H9 (cell line): Measurements from ENCODE around the gene CASP12. TPM values are rescaled to one million over a fixed set of nuclear protein-coding genes. Genes with fewer than 3 reads are reported as not detected.

Source experiments
- DNase-seq: peaks from one replicate; pipeline ENCODE4 v3.0.0-alpha.2; 2017
- H2AFZ ChIP-seq: one replicate; pipeline ENCODE4 v1.6.1; 2013; ENCODE audit warnings: mild to moderate bottlenecking, low read length, control low read depth, moderate library complexity
- H2AK5ac ChIP-seq: 2 replicates; pipeline ENCODE4 v1.6.1; 2013; ENCODE audit warnings: low read length, control low read depth, mixed read lengths; ENCODE audit not compliant: insufficient read length
- H2BK120ac ChIP-seq: one replicate; pipeline ENCODE4 v1.6.1; 2013; ENCODE audit warnings: low read depth, mild to moderate bottlenecking, low read length, control low read depth, inconsistent platforms; ENCODE audit not compliant: poor library complexity, severe bottlenecking
- H2BK12ac ChIP-seq: 2 replicates; pipeline ENCODE4 v1.6.1; 2013; ENCODE audit warnings: low read length, control low read depth, mixed read lengths, low read depth; ENCODE audit not compliant: insufficient read length
- H2BK15ac ChIP-seq: 2 replicates; pipeline ENCODE4 v1.6.1; 2013; ENCODE audit warnings: low read depth, low read length, control low read depth
- H2BK20ac ChIP-seq: one replicate; pipeline ENCODE4 v1.6.1; 2013; ENCODE audit warnings: low read depth, mild to moderate bottlenecking, low read length, control low read depth, inconsistent platforms; ENCODE audit not compliant: poor library complexity, severe bottlenecking
- H2BK5ac ChIP-seq: 2 replicates; pipeline ENCODE4 v1.6.1; 2013; ENCODE audit warnings: low read length, control low read depth, mixed read lengths; ENCODE audit not compliant: insufficient read length
- H3K14ac ChIP-seq: 2 replicates; pipeline ENCODE4 v1.6.1; 2013; ENCODE audit warnings: low read length, control low read depth; ENCODE audit not compliant: insufficient read depth
- H3K18ac ChIP-seq: 2 replicates; pipeline ENCODE4 v1.6.1; 2013; ENCODE audit warnings: low read depth, mild to moderate bottlenecking, mixed read lengths, low read length, control low read depth; ENCODE audit not compliant: insufficient read length
- H3K23ac ChIP-seq: 2 replicates; pipeline ENCODE4 v1.6.1; 2013; ENCODE audit warnings: low read length, control low read depth, mixed read lengths, low read depth; ENCODE audit not compliant: insufficient read length
- H3K23me2 ChIP-seq: 2 replicates; pipeline ENCODE4 v1.6.1; 2013; ENCODE audit warnings: low read depth, mild to moderate bottlenecking, mixed read lengths, low read length, control low read depth; ENCODE audit not compliant: insufficient read length, poor library complexity, severe bottlenecking
- H3K27ac ChIP-seq: 2 replicates; pipeline ENCODE4 v1.5.1; 2013; ENCODE audit warnings: low read length, control low read depth, mixed read lengths, low read depth; ENCODE audit not compliant: insufficient read length
- H3K27me3 ChIP-seq: 2 replicates; pipeline ENCODE4 v1.6.1; 2013; ENCODE audit warnings: low read length, control low read depth, inconsistent platforms; ENCODE audit not compliant: insufficient read depth
- H3K4ac ChIP-seq: 2 replicates; pipeline ENCODE4 v1.6.1; 2013; ENCODE audit warnings: low read depth, mild to moderate bottlenecking, control low read depth, inconsistent platforms, low read length, moderate library complexity
- H3K4me1 ChIP-seq: 2 replicates; pipeline ENCODE4 v1.6.1; 2013; ENCODE audit warnings: low read length, control low read depth, inconsistent platforms; ENCODE audit not compliant: insufficient read depth
- H3K4me2 ChIP-seq: 2 replicates; pipeline ENCODE4 v1.6.1; 2013; ENCODE audit warnings: low read length, control low read depth, mixed read lengths; ENCODE audit not compliant: insufficient read length, insufficient read depth
- H3K56ac ChIP-seq: 2 replicates; pipeline ENCODE4 v1.6.1; 2013; ENCODE audit warnings: low read depth, mild to moderate bottlenecking, mixed read lengths, low read length, control low read depth; ENCODE audit not compliant: insufficient read length
- H3K79me1 ChIP-seq: 2 replicates; pipeline ENCODE4 v1.6.1; 2013; ENCODE audit warnings: low read depth, mild to moderate bottlenecking, moderate library complexity, low read length, control low read depth, inconsistent platforms; ENCODE audit not compliant: insufficient read depth, poor library complexity, severe bottlenecking
- H3K79me2 ChIP-seq: 2 replicates; pipeline ENCODE4 v1.6.1; 2013; ENCODE audit warnings: low read length, control low read depth, inconsistent platforms; ENCODE audit not compliant: insufficient read depth
- H3K9ac ChIP-seq: 2 replicates; pipeline ENCODE4 v1.6.1; 2013; ENCODE audit warnings: low read length, control low read depth, mixed read lengths; ENCODE audit not compliant: insufficient read length; ENCODE audit errors: extremely low read depth
- H3K9me3 ChIP-seq: one replicate; pipeline ENCODE4 v1.6.1; 2013; ENCODE audit warnings: low read depth, low read length, inconsistent platforms; ENCODE audit not compliant: control insufficient read depth
- H3T11ph ChIP-seq: one replicate; pipeline ENCODE4 v1.6.1; 2013; ENCODE audit warnings: mild to moderate bottlenecking, low read length, control low read depth, inconsistent platforms
- H4K20me1 ChIP-seq: one replicate; pipeline ENCODE4 v1.6.1; 2013; ENCODE audit not compliant: control insufficient read depth, insufficient read length, insufficient read depth
- H4K5ac ChIP-seq: 2 replicates; pipeline ENCODE4 v1.6.1; 2013; ENCODE audit warnings: low read depth, mild to moderate bottlenecking, mixed read lengths, low read length, control low read depth; ENCODE audit not compliant: insufficient read length
- H4K8ac ChIP-seq: replicated peaks from 2 replicates; pipeline ENCODE4 v1.6.1; 2013; ENCODE audit warnings: low read length, control low read depth, mixed read lengths, low read depth; ENCODE audit not compliant: insufficient read length
- H4K91ac ChIP-seq: 2 replicates; pipeline ENCODE4 v1.6.1; 2013; ENCODE audit warnings: low read depth, mild to moderate bottlenecking, moderate library complexity, mixed read lengths, low read length, control low read depth; ENCODE audit not compliant: insufficient read length
- H3K27ac Mint-ChIP-seq, 3 experiments: 2 replicates in 2 of 3; 3 replicates in 1 of 3; pipeline ENCODE4 v1.8.0; 2020 to 2021; ENCODE audit warnings: mixed read lengths in 3 of 3, mild to moderate bottlenecking in 1 of 3, moderate library complexity in 1 of 3
- H3K27me3 Mint-ChIP-seq: 2 replicates; pipeline ENCODE4 v1.8.0; 2021; ENCODE audit warnings: low read depth, mild to moderate bottlenecking, moderate library complexity, mixed read lengths
- H3K36me3 Mint-ChIP-seq, 3 experiments: 2 replicates in 2 of 3; 3 replicates in 1 of 3; pipeline ENCODE4 v1.8.0; 2020 to 2021; ENCODE audit warnings: low read depth in 3 of 3, mixed read lengths in 3 of 3; ENCODE audit not compliant: insufficient read depth in 1 of 3
- H3K4me1 Mint-ChIP-seq, 2 experiments: 2 replicates each; pipeline ENCODE4 v1.8.0; 2020; ENCODE audit warnings: mixed read lengths in 2 of 2
- H3K4me3 Mint-ChIP-seq, 2 experiments: 2 replicates in 1 of 2; 3 replicates in 1 of 2; pipeline ENCODE4 v1.8.0; 2020 to 2021; ENCODE audit warnings: mild to moderate bottlenecking in 2 of 2, mixed read lengths in 2 of 2, moderate library complexity in 1 of 2
- H3K9me3 Mint-ChIP-seq, 2 experiments: 2 replicates in 1 of 2; 3 replicates in 1 of 2; pipeline ENCODE4 v1.8.0; 2020; ENCODE audit warnings: mild to moderate bottlenecking in 2 of 2, mixed read lengths in 2 of 2, moderate library complexity in 1 of 2
- WGBS: extraction: QIAGEN DNeasy Blood & Tissue Kit; methylation state at CpG from one replicate; pipeline ENCODE4 v1.1.7; 2013; ENCODE audit warnings: missing lambda C conversion rate, low lambda C conversion rate, mixed read lengths; ENCODE audit not compliant: insufficient read length; ENCODE audit errors: extremely low coverage; 5-methylcytosine and 5-hydroxymethylcytosine counted together
- total RNA-seq: library from RNA; stranded (reverse); gene quantifications from 2 replicates; pipeline ENCODE4 v1.2.1, GENCODE V29; 2021
- TF ChIP-seq, protein P1 (sequence below): fragments of 200-600 bp; sonication (generic); conservative IDR thresholded peaks from 3 replicates; pipeline ENCODE4 v1.8.0; 2021; ENCODE audit warnings: antibody characterized with exemption, mild to moderate bottlenecking

Gene CASP12
- total RNA-seq, 1 experiment from 2014 or later, result not detected

DNA sequence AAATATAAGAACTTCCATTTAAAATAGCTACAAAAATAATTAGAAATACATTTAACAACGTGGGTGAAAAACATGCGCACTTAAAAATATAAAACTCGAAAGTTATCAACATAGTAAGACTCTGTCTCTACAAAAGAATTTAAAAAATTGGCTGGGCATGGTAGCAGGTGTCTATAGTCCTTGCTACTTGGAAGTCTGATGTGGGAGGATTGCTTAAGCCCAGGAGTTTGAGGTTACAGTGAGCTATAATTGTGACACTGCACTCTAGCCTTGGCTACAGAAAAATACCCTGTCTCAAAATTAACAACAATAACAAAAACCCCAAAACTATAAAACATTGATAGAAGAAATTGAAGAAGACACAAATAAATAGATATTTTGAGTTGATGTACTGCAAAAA lies 13.8 kb upstream of the CASP12 start:
- H3K18ac ChIP-seq, result no peak overlapping the region
- WGBS, result no CpG with 5 or more reads among the region's 3 CpGs
- no peak overlapping the region for H4K5ac ChIP-seq
- DNase-seq, result no peak
- no peak overlapping the region for H2BK5ac ChIP-seq
- no peaks in the 10 kb centered on the region for H3K4me1 Mint-ChIP-seq
- H3K9me3 ChIP-seq, result no peaks in the 10 kb centered on the region
- no peak overlapping the region for H3K56ac ChIP-seq
- H2BK12ac ChIP-seq, result no peak overlapping the region
- no peaks in the 10 kb centered on the region for H3K36me3 Mint-ChIP-seq
- H3K4me3 Mint-ChIP-seq, result no peak overlapping the region
- no peaks in the 10 kb centered on the region for H4K20me1 ChIP-seq
- H3K27ac ChIP-seq, result no peak overlapping the region
- no peak overlapping the region for H3T11ph ChIP-seq
- no peaks in the 10 kb centered on the region for H3K27me3 ChIP-seq
- no peaks in the 10 kb centered on the region for H3K23me2 ChIP-seq
- H3K4me2 ChIP-seq, result no peak overlapping the region
- no peaks in the 10 kb centered on the region; a peak in 1 of 5 replicates for H3K9me3 Mint-ChIP-seq
- H3K23ac ChIP-seq, result no peak overlapping the region
- H3K79me1 ChIP-seq, result no peaks in the 10 kb centered on the region
- no peak overlapping the region for H3K14ac ChIP-seq
- TF ChIP-seq, protein P1, sequence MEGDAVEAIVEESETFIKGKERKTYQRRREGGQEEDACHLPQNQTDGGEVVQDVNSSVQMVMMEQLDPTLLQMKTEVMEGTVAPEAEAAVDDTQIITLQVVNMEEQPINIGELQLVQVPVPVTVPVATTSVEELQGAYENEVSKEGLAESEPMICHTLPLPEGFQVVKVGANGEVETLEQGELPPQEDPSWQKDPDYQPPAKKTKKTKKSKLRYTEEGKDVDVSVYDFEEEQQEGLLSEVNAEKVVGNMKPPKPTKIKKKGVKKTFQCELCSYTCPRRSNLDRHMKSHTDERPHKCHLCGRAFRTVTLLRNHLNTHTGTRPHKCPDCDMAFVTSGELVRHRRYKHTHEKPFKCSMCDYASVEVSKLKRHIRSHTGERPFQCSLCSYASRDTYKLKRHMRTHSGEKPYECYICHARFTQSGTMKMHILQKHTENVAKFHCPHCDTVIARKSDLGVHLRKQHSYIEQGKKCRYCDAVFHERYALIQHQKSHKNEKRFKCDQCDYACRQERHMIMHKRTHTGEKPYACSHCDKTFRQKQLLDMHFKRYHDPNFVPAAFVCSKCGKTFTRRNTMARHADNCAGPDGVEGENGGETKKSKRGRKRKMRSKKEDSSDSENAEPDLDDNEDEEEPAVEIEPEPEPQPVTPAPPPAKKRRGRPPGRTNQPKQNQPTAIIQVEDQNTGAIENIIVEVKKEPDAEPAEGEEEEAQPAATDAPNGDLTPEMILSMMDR, result no peak
- H3K4me1 ChIP-seq, result no peaks in the 10 kb centered on the region
- no peaks in the 10 kb centered on the region for H3K79me2 ChIP-seq
- H3K27ac Mint-ChIP-seq, result no peak overlapping the region
- no peaks in the 10 kb centered on the region for H3K27me3 Mint-ChIP-seq
- no peak overlapping the region for H2AK5ac ChIP-seq
- H4K91ac ChIP-seq, result no peak overlapping the region
- H2BK120ac ChIP-seq, result no peak overlapping the region
- H2BK15ac ChIP-seq, result no peak overlapping the region
- H4K8ac ChIP-seq, result no peak overlapping the region
- no peak overlapping the region for H2AFZ ChIP-seq
- H3K4ac ChIP-seq, result no peak overlapping the region
- no peak overlapping the region for H3K9ac ChIP-seq
- no peak overlapping the region for H2BK20ac ChIP-seq
